Stimulated activated CD8-positive, alpha-beta memory T cell treated with anti-CD3 and anti-CD28 coated beads, Interleukin-12 subunit alpha, Interleukin-12 subunit beta, amount 100 ng/mL, for 1 hour (primary cell): Measurements from ENCODE around the gene FAM168B.
"Not testable (repeated sequence)": the region's sequence is repeated elsewhere in the genome, so short reads cannot be mapped to it uniquely, and the experiment has no call there.

ENCODE experiments used
- DNase-seq: peaks from one replicate; pipeline ENCODE4 v3.0.0-alpha.2; 2020; ENCODE audit warnings: low read depth

The FAM168B gene

GRCh38 chr2:131094463-131095281 lies 1.4 kb upstream of the FAM168B start:
- no peak for DNase-seq

GRCh38 chr2:131093696-131094462 lies 619 bp upstream of the FAM168B start:
- DNase-seq, result no peak

GRCh38 chr2:131092458-131093005 lies 728 bp downstream of the FAM168B start:
- no peak for DNase-seq

- no peak for DNase-seq
These were observed 7.6 kb downstream of the FAM168B start for GRCh38 chr2:131085646-131086045.

GRCh38 chr2:131081190-131081589 lies 12.1 kb downstream of the FAM168B start:
- no peak for DNase-seq

- not testable (repeated sequence) for DNase-seq
These were observed 13.3 kb downstream of the FAM168B start for GRCh38 chr2:131079931-131080330.

- no peak for DNase-seq
These were observed 15.3 kb downstream of the FAM168B start for GRCh38 chr2:131077966-131078365.

GRCh38 chr2:131077182-131077846 lies 15.9 kb downstream of the FAM168B start:
- DNase-seq, result no peak

- DNase-seq, result no peak
These were observed 16.6 kb downstream of the FAM168B start for GRCh38 chr2:131076707-131077106.

- DNase-seq, result not testable (repeated sequence)
These were observed 17.7 kb downstream of the FAM168B start for GRCh38 chr2:131075578-131075977.

- DNase-seq, result not testable (repeated sequence)
These were observed 25.1 kb downstream of the FAM168B start for GRCh38 chr2:131068172-131068571.

GRCh38 chr2:131067465-131068125 lies 25.7 kb downstream of the FAM168B start:
- no peak for DNase-seq

GRCh38 chr2:131064589-131065512 lies 28.4 kb downstream of the FAM168B start:
- DNase-seq, result no peak

GRCh38 chr2:131063501-131064283 lies 29.6 kb downstream of the FAM168B start:
- DNase-seq, result no peak

GRCh38 chr2:131058920-131059319 lies 34.3 kb downstream of the FAM168B start:
- no peak for DNase-seq

GRCh38 chr2:131058214-131058843 lies 34.9 kb downstream of the FAM168B start:
- no peak for DNase-seq

GRCh38 chr2:131056932-131057287 lies 36.4 kb downstream of the FAM168B start:
- DNase-seq, result no peak

GRCh38 chr2:131056204-131056931 lies 36.9 kb downstream of the FAM168B start:
- DNase-seq, result no peak
